K562 (cell line): ENCODE data around the gene LEPROT. TPM values are rescaled to one million over a fixed set of nuclear protein-coding genes. Genes with fewer than 3 reads are reported as not detected.

Experiments used
- CBX5 ChIP-seq: IDR thresholded peaks from 2 replicates; pipeline ENCODE4 v1.6.1; 2014; ENCODE audit warnings: low read depth, borderline replicate concordance
- DACH1 ChIP-seq: fragments of 450-650 bp; IDR thresholded peaks from 2 replicates; pipeline ENCODE4 v1.6.1; 2018; ENCODE audit not compliant: partially characterized antibody
- EGR1 ChIP-seq: fragments of 450-650 bp; conservative IDR thresholded peaks from 2 replicates; pipeline ENCODE4 v1.6.1; 2017; ENCODE audit warnings: mild to moderate bottlenecking
- FOXK2 ChIP-seq, 2 experiments: fragments of 450-650 bp; IDR thresholded peaks in 1 of 2; conservative IDR thresholded peaks in 1 of 2; 2 replicates each; pipeline ENCODE4 v1.6.1; 2016; ENCODE audit warnings: low read depth in 2 of 2, mild to moderate bottlenecking in 1 of 2
- GABPB1 ChIP-seq: sonication (generic); formaldehyde crosslinking; IDR thresholded peaks from 2 replicates; pipeline ENCODE4 v1.8.0; 2022; ENCODE audit warnings: mild to moderate bottlenecking, missing genetic modification reagents
- ILF3 ChIP-seq: fragments of 450-650 bp; IDR thresholded peaks from 2 replicates; pipeline ENCODE4 v1.6.1; 2018; ENCODE audit warnings: antibody characterized with exemption, mild to moderate bottlenecking, moderate library complexity, borderline replicate concordance
- KDM1A ChIP-seq, 2 experiments: fragments of 450-650 bp; IDR thresholded peaks; 2 replicates each; pipeline ENCODE4 v1.6.1; 2016; ENCODE audit warnings: mild to moderate bottlenecking in 2 of 2
- MAFG ChIP-seq: fragments of 450-650 bp; conservative IDR thresholded peaks from 2 replicates; pipeline ENCODE4 v1.6.1; 2016; ENCODE audit warnings: missing genetic modification characterization, missing compliant biosample characterization
- MTA1 ChIP-seq: fragments of 450-650 bp; IDR thresholded peaks from 2 replicates; pipeline ENCODE4 v1.6.1; 2017; ENCODE audit warnings: borderline replicate concordance
- MYNN ChIP-seq, 2 experiments: sonication (generic); formaldehyde crosslinking in 1 of 2; IDR thresholded peaks; 2 replicates each; pipeline versions ENCODE4 v1.5.0 to v1.6.1; 2016 to 2020; ENCODE audit warnings: antibody characterized with exemption in 1 of 2, missing genetic modification reagents in 1 of 2
- NCOA1 ChIP-seq: fragments of 450-650 bp; IDR thresholded peaks from 2 replicates; pipeline ENCODE4 v1.6.1; 2016; ENCODE audit warnings: low read depth
- NONO ChIP-seq, 2 experiments: fragments of 200-400 bp in 1 of 2; fragments of 450-650 bp in 1 of 2; formaldehyde crosslinking in 1 of 2; IDR thresholded peaks; 2 replicates each; pipeline ENCODE4 v1.6.1; 2017; ENCODE audit warnings: low read depth in 2 of 2, mild to moderate bottlenecking in 2 of 2, moderate library complexity in 2 of 2, low read length in 1 of 2
- NR2F6 ChIP-seq: fragments of 450-650 bp; formaldehyde crosslinking; IDR thresholded peaks from 2 replicates; pipeline ENCODE4 v1.4.0; 2020; ENCODE audit warnings: mild to moderate bottlenecking
- POLR2B ChIP-seq: fragments of 450-650 bp; IDR thresholded peaks from 2 replicates; pipeline ENCODE4 v1.6.1; 2018; ENCODE audit warnings: low read depth; ENCODE audit not compliant: partially characterized antibody
- RB1 ChIP-seq: fragments of 450-650 bp; IDR thresholded peaks from 2 replicates; pipeline ENCODE4 v1.6.1; 2017; ENCODE audit warnings: low read depth, mild to moderate bottlenecking
- SNRNP70 ChIP-seq: fragments of 200-400 bp; formaldehyde crosslinking; optimal IDR thresholded peaks from 2 replicates; pipeline ENCODE3; 2017; ENCODE audit warnings: low read depth, low read length
- ZBTB17 ChIP-seq: fragments of 450-650 bp; formaldehyde crosslinking; IDR thresholded peaks from 2 replicates; pipeline ENCODE4 v1.4.0; 2020; ENCODE audit warnings: mild to moderate bottlenecking
- ZNF212 ChIP-seq: fragments of 450-650 bp; formaldehyde crosslinking; IDR thresholded peaks from 2 replicates; pipeline ENCODE4 v1.4.0; 2020; ENCODE audit warnings: mild to moderate bottlenecking
- ZNF354B ChIP-seq: fragments of 250-450 bp; sonication (Bioruptor Pico); IDR thresholded peaks from 2 replicates; pipeline ENCODE4 v1.4.0; 2020
- ZNF589 ChIP-seq: fragments of 200-800 bp; sonication (Bioruptor generic); IDR thresholded peaks from 2 replicates; pipeline ENCODE4 v1.6.1; 2016; ENCODE audit warnings: low read depth, missing genetic modification characterization, missing compliant biosample characterization
- polyA plus RNA-seq, 8 experiments: library from polyadenylated mRNA; depleted of rRNA in 4 of 8; stranded (reverse) in 5 of 8; unstranded in 3 of 8; fragments of >200 nt; fragmentation: Nextera tagmentation in 2 of 8; fragmentation: Illumina TruSeq in 1 of 8; extraction: Ambion mirVana in 2 of 8; extraction: Trizol in 1 of 8; gene quantifications; 2 replicates each; pipeline versions ENCODE4 v1.2.1 to v1.2.3, GENCODE V29; 2011 to 2014; ENCODE audit warnings: inconsistent platforms in 1 of 8, missing spikeins in 1 of 8
- total RNA-seq, 7 experiments: library from RNA; depleted of rRNA in 6 of 7; stranded (reverse); fragments of >200 nt in 6 of 7; fragmentation: Illumina TruSeq in 2 of 7; extraction: Trizol in 2 of 7; gene quantifications; 2 replicates each; pipeline versions ENCODE4 v1.2.1 to v1.2.3, GENCODE V29; 2011 to 2021; ENCODE audit warnings: low replicate concordance in 1 of 7
- TF ChIP-seq, protein P1 (sequence below), 3 experiments: fragments of 200-800 bp in 1 of 3; fragments of 250-450 bp in 1 of 3; fragments of 450-650 bp in 1 of 3; sonication (Bioruptor Pico) in 1 of 3; sonication (Bioruptor generic) in 1 of 3; formaldehyde crosslinking in 1 of 3; IDR thresholded peaks; 2 replicates each; pipeline versions ENCODE4 v1.6.1 to v1.8.0; 2016 to 2022; ENCODE audit warnings: mild to moderate bottlenecking in 2 of 3, missing genetic modification characterization in 2 of 3, missing compliant biosample characterization in 1 of 3, moderate library complexity in 1 of 3
- TF ChIP-seq, protein P2 (sequence below): fragments of 450-650 bp; IDR thresholded peaks from 2 replicates; pipeline ENCODE4 v1.6.1; 2017; ENCODE audit warnings: mild to moderate bottlenecking, moderate library complexity
- TF ChIP-seq, protein P3 (sequence below): fragments of 450-650 bp; formaldehyde crosslinking; conservative IDR thresholded peaks from 2 replicates; pipeline ENCODE4 v1.4.0; 2022; ENCODE audit warnings: mild to moderate bottlenecking, missing genetic modification characterization

LEPROT gene
- total and polyA plus RNA-seq, 9 of the 15 experiments (the other 6 are each of a cell fraction or from before 2014, with no cell fraction given), result 28.1 to 97.5 (median 45.8) TPM

DNA sequence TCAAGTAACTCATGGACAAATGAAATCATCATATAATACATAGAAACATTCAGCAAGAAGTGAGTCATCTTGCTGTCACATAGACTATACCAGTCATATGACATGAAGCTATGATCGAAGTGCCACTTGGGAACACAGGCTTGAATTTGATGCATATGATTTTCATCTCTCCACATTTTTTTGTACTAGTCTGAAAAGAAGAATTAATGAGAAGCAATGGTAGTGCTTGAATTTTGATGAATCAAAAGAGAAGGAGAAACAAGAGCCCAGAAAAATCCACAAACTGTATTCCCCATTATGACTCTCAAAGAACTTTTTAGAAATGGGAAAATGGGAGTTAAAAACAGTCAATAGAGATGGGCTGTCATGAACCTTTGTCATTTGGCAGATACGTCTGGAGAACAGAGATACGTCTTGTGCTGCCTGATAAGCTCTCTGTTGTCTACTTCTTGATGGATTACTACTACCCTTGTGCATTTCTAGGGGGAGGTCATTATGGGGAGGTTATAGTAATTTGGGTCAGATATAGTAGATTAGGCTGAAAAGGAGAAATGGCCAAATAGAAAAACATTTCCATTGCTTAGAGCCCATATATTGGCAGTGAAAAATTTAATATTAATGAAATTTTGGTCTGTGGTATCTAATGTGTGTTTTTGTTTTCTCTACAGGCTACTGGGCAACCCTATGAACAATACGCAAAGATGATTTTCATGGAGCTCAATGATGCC is 8.0 kb upstream of the LEPROT start (continued):
- TF ChIP-seq DACH1 (peak; percentile 63), GABPB1 (no peak), NCOA1 (peak; percentile 90), MAFG (tag) (peak; percentile 17; the same call in 1 of the 2 replicates), POLR2B (no peak), EGR1 (no peak), SNRNP70 (no peak), KDM1A (IDR thresholded peaks at IDR 0.05) (peak; percentile 91 to 93), CBX5 (no peak), ZBTB17 (no peak; the same call in 1 of the 2 replicates), NONO (IDR thresholded peaks at IDR 0.05; ENCODE audit: low read depth in 2 of 2, low read length in 1 of 2) (peak in 1 of 2 experiments; percentile 93; a peak in 2 of 4 replicates), ILF3 (peak; percentile 92; the same call in 1 of the 2 replicates), ZNF354B (CRISPR knock-in tag) (peak; percentile 58; the same call in 1 of the 2 replicates), ZNF589 (CRISPR knock-in tag) (peak; percentile 77; the same call in 1 of the 2 replicates), FOXK2 (conservative IDR thresholded peaks at IDR 0.05 in 1 of 2, IDR thresholded peaks at IDR 0.05 in 1 of 2; ENCODE audit: low read depth in 2 of 2) (peak; percentile 82 to 90), RB1 (no peak), ZNF212 (CRISPR knock-in tag) (no peak), MYNN (IDR thresholded peaks at IDR 0.05) (no peak), MYNN (CRISPR knock-in tag; IDR thresholded peaks at IDR 0.05) (no peak), NR2F6 (no peak), MTA1 (peak; percentile 85)
- TF ChIP-seq, protein P1, sequence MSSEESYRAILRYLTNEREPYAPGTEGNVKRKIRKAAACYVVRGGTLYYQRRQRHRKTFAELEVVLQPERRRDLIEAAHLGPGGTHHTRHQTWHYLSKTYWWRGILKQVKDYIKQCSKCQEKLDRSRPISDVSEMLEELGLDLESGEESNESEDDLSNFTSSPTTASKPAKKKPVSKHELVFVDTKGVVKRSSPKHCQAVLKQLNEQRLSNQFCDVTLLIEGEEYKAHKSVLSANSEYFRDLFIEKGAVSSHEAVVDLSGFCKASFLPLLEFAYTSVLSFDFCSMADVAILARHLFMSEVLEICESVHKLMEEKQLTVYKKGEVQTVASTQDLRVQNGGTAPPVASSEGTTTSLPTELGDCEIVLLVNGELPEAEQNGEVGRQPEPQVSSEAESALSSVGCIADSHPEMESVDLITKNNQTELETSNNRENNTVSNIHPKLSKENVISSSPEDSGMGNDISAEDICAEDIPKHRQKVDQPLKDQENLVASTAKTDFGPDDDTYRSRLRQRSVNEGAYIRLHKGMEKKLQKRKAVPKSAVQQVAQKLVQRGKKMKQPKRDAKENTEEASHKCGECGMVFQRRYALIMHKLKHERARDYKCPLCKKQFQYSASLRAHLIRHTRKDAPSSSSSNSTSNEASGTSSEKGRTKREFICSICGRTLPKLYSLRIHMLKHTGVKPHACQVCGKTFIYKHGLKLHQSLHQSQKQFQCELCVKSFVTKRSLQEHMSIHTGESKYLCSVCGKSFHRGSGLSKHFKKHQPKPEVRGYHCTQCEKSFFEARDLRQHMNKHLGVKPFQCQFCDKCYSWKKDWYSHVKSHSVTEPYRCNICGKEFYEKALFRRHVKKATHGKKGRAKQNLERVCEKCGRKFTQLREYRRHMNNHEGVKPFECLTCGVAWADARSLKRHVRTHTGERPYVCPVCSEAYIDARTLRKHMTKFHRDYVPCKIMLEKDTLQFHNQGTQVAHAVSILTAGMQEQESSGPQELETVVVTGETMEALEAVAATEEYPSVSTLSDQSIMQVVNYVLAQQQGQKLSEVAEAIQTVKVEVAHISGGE (CRISPR knock-in tag; IDR thresholded peaks at IDR 0.05), result peak in 1 of 3 experiments; percentile 73; a peak in 2 of 6 replicates
- TF ChIP-seq, protein P2, sequence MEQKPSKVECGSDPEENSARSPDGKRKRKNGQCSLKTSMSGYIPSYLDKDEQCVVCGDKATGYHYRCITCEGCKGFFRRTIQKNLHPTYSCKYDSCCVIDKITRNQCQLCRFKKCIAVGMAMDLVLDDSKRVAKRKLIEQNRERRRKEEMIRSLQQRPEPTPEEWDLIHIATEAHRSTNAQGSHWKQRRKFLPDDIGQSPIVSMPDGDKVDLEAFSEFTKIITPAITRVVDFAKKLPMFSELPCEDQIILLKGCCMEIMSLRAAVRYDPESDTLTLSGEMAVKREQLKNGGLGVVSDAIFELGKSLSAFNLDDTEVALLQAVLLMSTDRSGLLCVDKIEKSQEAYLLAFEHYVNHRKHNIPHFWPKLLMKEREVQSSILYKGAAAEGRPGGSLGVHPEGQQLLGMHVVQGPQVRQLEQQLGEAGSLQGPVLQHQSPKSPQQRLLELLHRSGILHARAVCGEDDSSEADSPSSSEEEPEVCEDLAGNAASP, result no peak
- TF ChIP-seq, protein P3, sequence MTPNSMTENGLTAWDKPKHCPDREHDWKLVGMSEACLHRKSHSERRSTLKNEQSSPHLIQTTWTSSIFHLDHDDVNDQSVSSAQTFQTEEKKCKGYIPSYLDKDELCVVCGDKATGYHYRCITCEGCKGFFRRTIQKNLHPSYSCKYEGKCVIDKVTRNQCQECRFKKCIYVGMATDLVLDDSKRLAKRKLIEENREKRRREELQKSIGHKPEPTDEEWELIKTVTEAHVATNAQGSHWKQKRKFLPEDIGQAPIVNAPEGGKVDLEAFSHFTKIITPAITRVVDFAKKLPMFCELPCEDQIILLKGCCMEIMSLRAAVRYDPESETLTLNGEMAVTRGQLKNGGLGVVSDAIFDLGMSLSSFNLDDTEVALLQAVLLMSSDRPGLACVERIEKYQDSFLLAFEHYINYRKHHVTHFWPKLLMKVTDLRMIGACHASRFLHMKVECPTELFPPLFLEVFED (CRISPR knock-in tag), result no peak
